SK-N-SH treated with all-trans-retinoic acid at 6 μM for 48 hours (cell line): ENCODE measurements around the gene COL6A2.

Source experiments
- ISL1 ChIP-seq: fragments of 250-450 bp; sonication (Bioruptor Pico); IDR thresholded peaks from 2 replicates; pipeline ENCODE4 v2.1.2; 2022; ENCODE audit warnings: mild to moderate bottlenecking, moderate library complexity
- ZFP30 ChIP-seq: fragments of 450-650 bp; formaldehyde crosslinking; IDR thresholded peaks from 2 replicates; pipeline ENCODE4 v1.5.0; 2022; ENCODE audit warnings: mild to moderate bottlenecking, moderate library complexity
- TF ChIP-seq, protein P1 (sequence below): fragments of 250-450 bp; sonication (Bioruptor Pico); IDR thresholded peaks from 2 replicates; pipeline ENCODE4 v1.5.1; 2020; ENCODE audit warnings: low read depth, mild to moderate bottlenecking, moderate library complexity

GRCh38 chr21:46131838-46132651, 34.1 kb downstream of the COL6A2 start:
- TF ChIP-seq ZFP30 (CRISPR knock-in tag) = no peak
- TF ChIP-seq, protein P1, sequence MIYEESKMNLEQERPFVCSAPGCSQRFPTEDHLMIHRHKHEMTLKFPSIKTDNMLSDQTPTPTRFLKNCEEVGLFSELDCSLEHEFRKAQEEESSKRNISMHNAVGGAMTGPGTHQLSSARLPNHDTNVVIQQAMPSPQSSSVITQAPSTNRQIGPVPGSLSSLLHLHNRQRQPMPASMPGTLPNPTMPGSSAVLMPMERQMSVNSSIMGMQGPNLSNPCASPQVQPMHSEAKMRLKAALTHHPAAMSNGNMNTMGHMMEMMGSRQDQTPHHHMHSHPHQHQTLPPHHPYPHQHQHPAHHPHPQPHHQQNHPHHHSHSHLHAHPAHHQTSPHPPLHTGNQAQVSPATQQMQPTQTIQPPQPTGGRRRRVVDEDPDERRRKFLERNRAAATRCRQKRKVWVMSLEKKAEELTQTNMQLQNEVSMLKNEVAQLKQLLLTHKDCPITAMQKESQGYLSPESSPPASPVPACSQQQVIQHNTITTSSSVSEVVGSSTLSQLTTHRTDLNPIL (CRISPR knock-in tag) = no peak
- no peak for TF ChIP-seq ISL1 (CRISPR knock-in tag)
